Loucy (cell line): ENCODE measurements around the gene PGBD2.
"Not testable (repeated sequence)": the region's sequence is repeated elsewhere in the genome, so short reads cannot be mapped to it uniquely, and the experiment has no call there.

Experiments used
- CTCF ChIP-seq: fragments of 200-600 bp; sonication (generic); conservative IDR thresholded peaks from 2 replicates; pipeline ENCODE4 v1.5.1; 2014; ENCODE audit warnings: mild to moderate bottlenecking, antibody characterized with exemption, low read length
- EZH2phosphoT487 ChIP-seq: fragments of 200-600 bp; IDR thresholded peaks from 2 replicates; pipeline ENCODE4 v1.6.1; 2018; ENCODE audit warnings: antibody characterized with exemption, mild to moderate bottlenecking, moderate library complexity, borderline replicate concordance

- TF ChIP-seq CTCF, EZH2phosphoT487: not testable (repeated sequence)
Measured at GRCh38 chr1:248944134-248944999, 38.3 kb downstream of the PGBD2 start.
